ENCODE measurements around the gene CLCN6.

Gene CLCN6

DNA sequence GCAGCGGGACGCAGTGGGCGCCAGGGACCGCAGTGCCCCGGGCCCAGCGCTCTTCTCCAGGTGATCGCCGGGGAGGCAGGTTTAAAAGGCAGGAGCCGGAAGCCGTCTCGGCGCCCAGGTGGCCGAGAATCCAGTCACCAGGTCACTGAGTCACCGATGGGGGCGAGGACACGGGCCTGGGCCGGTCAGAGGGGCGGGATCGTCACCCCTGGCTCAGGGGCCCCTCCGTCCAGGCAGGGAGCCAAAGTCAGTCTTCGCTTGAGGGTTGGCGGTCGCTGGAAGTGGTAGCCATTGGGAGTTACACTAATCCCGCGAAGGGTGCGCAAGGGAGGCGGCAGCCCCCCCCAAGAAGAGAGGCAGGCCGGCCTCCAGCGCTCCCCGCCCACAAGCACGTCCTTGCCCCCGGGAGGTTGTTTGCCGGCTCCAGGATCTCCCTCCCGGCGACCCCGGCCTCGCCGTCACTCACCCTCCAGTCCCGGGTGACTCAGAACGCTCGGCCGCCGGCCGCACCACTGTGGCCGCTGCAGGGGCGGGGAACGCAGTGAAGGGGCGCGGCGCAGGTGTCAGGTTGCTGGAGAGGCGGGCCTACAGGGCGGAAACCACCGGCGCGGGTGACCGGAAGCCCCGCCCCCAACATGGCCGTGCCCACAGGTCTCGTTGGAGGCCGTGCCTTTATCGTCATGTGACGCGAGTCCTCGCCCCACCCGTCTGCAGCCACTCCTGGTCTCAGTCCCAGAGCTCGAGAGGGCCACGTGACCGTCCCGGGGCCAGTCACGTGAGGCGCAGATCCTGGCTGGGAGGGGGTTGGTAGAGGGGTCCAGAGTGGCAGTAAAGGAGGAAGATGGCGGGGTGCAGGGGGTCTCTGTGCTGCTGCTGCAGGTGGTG lies at the start of gene CLCN6, which contains the start of gene MTHFR:
TSS of gene CLCN6 (plus strand) at position 770 of the 885 bp plus-strand sequence. CDS start at position 842, 72 bp downstream.
TSS of gene MTHFR (minus strand) at position 543 of the 885 bp plus-strand sequence. CDS start 2,848 bp downstream, outside the sequence.
- peak; percentile 100 for DNase-seq (ENCODE audit: low read depth, low spot score)

DNA sequence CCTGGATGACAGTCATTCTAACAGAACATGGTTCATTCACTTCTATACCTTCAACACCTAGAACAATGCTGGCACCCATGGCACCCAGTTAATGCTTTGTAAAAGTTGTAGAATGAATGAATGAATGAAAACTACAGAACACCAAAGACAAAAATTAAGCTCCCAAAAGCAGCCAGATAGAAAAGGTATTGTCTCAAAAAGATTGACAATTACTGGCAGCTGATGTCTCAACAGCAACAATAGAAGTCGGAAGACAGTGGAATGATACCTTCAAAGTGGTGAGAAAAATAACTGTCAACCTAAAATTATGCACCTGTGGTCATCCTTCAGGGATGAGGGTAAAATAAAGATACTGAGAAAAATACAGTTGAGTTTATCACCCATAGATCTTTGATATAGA lies 48.9 kb upstream of the CLCN6 start:
- no peak for DNase-seq (ENCODE audit: low read depth, low spot score)

DNA sequence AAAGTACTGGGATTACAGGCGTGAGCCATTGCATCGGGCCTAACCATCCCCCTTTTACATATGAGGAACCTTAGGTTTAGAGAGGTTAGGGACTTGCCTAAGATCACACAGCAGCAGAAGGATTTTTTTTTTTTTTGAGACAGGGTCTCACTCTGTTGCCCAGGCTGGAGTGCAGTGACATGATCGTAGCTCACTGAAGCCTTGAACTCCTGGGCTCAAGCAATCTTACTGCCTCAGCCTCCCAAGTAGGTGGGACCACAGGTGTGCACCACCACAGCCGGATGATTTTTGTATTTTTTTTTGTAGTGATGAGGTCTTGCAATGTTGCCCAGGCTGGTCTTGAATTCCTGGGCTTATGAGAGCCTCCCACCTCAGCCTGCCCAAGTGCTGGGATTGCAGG lies 46.2 kb upstream of the CLCN6 start:
- no peak for DNase-seq (ENCODE audit: low read depth, low spot score)

DNA sequence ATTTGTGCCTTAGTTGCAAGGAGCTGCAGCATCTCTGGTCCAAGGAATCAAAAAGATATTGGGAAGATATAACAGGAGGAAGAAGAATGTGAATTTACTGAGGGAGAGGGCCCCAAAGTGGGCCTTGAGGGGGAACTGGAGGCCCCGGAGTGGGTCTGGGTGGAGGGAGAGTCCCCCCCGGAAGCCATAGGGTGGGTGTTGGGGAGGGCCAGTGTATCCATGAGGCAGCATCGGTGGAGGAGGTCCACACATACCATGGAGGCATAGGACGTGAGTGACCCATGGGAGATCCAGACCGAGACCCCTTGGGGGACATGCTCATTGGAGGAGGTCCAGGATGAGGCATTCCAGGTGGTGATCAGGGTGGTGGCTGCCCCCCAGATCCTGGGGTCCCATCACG lies 44.7 kb upstream of the CLCN6 start:
- DNase-seq (ENCODE audit: low read depth, low spot score) = no peak

DNA sequence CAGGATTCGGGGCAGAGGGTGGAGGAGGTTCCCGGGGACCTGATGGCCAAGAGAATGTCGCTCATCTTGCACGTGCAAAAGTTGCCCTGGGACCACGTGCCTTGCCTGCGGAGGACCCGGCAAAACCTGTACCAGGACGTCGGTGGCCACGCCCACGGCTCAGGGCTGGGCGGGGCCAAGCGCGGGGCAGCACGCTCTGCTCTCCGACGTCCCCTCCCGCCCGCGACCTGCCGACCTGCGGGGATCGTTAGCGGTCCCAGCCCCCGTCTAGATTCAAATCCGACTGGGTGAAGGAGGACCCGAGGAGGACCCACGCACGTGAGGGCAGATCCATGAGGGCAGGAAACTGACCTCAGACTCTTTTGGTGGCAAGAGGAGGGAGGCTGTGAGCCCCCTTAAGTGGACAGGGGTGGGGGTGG lies 44.0 kb upstream of the CLCN6 start, which contains the start of gene C1orf167:
TSS of gene C1orf167 (plus strand) at position 206 of the 419 bp plus-strand sequence. CDS start 2,208 bp downstream, outside the sequence.
- peak; percentile 59 for DNase-seq (ENCODE audit: low read depth, low spot score)

DNA sequence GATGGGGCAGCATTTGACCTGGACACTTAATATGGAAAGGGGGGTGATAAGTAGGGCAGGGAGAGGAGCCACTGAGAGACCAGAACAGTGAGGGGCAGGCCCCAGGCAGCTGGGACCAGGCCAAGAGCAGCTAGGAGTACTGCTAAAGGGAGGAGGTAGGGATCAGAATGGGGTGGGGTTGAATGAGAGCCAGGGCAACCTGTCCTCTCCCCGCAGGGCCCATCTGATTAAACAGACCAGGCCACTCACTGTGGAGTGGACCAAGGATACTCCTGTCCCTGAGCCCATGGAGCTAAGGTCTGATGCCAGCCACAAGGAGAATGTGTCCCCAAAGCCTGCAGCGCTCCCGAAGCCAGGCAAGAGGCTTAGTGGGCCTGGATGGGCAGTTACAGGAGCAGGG lies 41.9 kb upstream of the CLCN6 start:
- no peak for DNase-seq (ENCODE audit: low read depth, low spot score)

GRCh38 chr1:11764519-11764918 lies 41.5 kb upstream of the CLCN6 start:
- DNase-seq (ENCODE audit: low read depth, low spot score) = no peak

DNA sequence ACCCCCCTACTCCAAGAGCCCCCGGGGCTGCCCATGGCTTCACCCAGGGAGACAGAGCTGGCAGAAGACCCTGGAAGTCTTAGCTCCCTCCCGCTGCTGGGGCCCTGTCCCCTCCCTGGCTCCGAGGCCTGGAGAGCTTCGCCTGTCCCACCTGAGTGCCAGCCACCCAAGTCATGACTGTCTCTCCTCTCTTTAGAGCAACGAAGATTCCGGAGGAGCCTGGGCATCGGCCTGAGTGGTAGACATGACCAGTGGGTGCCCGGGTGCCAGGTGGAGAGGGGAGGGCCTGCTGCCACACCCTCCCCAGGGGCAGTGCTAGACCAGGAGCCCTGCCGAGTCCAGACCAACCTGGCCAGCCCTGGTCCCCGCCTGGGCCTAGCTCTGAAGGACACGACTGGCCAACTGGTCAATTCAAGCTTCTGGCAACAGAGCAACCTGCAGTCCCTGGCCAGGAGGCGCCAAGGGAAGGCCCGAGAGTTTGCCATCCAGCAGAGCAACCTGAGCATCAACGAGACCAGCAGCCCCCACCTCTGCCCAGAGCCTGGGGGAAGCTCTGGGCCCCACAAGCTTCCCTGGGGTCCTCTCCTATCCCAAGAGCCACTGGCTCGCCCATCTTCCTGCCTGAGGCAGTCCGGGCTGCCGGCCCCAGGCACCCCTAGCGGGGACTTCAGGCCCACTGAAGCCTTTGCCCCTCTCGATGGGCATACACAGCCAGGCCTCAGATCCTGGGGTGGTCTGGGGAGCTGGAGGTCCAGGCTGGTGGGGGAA lies 40.1 kb upstream of the CLCN6 start:
- DNase-seq (ENCODE audit: low read depth, low spot score) = no peak

GRCh38 chr1:11766429-11766776 lies 39.6 kb upstream of the CLCN6 start:
- no peak for DNase-seq (ENCODE audit: low read depth, low spot score)

- no peak for DNase-seq (ENCODE audit: low read depth, low spot score)
These were observed 37.9 kb upstream of the CLCN6 start for GRCh38 chr1:11767922-11768704.

DNA sequence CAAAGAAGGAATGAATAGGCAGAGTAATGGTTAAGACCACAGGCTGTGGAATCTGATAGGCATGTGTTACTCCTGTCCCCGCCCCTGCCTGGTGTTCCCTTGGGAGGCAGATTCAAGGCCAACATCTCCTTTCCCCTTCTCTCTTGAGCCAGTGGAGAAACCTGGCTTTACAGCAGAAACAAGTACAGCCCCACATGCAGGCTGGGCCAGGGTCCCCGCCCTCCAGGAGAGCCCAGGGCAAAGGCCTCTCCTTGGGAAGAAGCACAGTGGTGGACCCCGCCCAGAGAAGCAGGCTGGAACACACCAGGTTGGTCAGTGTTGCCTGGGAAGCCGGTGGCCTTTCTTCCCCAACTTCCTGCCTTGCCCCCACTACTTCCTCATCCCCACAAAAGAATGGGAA lies 37.2 kb upstream of the CLCN6 start:
- DNase-seq (ENCODE audit: low read depth, low spot score) = peak; percentile 60

DNA sequence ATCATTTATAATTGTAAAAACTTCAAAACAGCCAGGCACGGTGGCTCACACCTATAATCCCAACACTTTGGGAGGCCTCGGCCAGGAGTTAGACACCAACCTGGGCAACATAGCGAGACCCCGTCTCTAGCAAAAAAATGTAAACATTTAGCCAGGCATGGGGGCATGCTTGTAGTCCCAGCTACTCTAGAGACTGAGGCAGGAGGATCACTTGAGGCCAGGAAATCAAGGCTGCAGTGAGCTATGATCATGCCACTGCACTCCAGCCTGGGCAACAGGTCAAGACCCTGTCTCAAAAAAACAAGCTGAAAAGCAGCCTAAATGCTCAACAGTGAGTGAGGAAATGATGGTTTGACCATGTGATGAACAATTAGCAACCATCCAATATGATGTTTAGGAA lies 36.7 kb upstream of the CLCN6 start:
- DNase-seq (ENCODE audit: low read depth, low spot score) = no peak

DNA sequence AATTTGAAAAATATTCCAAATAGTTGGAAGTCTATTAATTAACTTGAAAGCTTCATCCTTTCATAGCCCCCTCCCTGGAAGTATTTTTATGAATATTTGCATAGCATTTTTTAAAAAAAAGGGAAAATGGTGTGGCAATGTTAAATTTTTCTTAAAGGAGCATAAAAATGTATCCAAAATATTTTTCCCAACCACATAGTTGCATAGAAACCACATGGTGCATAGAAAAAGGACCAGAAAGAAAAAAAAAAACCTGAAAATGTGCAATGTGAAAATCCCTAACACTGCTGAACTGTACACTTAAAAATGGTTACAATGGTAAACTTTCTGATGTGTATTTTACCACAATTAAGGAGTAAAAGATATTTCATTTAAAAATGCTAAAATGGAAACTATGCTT lies 36.0 kb upstream of the CLCN6 start:
- DNase-seq (ENCODE audit: low read depth, low spot score) = no peak

GRCh38 chr1:11771481-11772043 lies 34.4 kb upstream of the CLCN6 start:
- no peak for DNase-seq (ENCODE audit: low read depth, low spot score)

DNA sequence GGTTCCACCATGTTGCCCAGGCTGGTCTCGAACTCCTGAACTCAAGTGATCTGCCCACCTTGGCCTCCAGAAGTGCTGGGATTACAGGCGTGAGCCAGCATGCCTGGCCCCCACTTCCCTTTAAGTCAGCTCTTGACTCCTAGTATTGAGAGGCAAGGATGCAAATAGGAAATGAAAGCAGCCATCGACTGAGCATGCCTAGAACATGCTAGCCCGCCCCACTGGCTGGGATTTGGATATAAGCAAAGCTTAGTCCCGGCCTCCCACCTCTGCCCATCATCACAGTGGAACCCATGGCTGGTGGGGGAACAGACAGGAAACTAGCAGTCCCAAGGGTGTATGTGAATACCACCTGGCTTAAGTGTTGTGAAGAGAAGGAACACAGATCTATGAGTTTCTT lies 33.5 kb upstream of the CLCN6 start:
- DNase-seq (ENCODE audit: low read depth, low spot score) = no peak

DNA sequence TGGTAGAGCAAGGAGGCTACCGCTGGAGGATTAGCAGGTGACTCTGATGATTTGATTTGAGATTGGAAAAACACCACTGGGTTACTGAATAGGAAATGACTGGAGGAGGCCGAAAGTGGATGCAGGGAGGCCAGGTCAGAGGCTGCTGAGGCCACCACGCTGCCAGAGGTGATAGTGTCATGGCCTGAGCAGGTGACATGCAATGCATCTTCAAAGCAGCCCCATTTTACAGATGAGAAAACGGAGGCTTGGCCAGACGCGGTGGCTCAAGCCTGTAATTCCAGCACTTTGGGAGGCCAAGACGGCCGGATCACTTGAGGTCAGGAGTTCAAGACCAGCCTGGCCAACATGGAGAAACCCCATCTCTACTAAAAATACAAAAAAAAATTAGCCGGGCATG lies 31.2 kb upstream of the CLCN6 start:
- DNase-seq (ENCODE audit: low read depth, low spot score) = no peak

GRCh38 chr1:11777658-11778322 lies 28.2 kb upstream of the CLCN6 start:
- no peak for DNase-seq (ENCODE audit: low read depth, low spot score)

DNA sequence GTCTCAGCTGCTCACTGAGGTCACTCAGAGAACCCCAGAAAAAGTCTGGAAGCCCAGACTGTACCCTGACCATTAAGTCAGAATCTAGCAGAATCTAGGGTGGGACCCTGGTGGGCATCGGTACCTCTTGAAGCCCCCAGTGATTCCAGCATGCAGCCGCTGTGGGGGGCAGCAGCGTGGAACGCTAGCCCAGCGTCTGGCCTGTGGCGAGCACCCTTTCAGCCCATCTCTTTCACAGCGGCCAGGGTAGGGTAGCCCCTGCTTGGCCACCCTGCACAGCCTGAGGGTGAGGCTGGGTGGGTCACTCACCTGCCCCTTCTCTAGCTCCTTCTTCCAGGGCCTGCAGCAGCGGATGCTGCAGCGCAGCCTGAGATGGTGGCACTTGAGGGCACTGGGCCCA lies 27.7 kb upstream of the CLCN6 start:
- DNase-seq (ENCODE audit: low read depth, low spot score) = no peak

- no peak for DNase-seq (ENCODE audit: low read depth, low spot score)
These were observed 27.0 kb upstream of the CLCN6 start for GRCh38 chr1:11778844-11779623.

- DNase-seq (ENCODE audit: low read depth, low spot score) = no peak
These were observed 26.1 kb upstream of the CLCN6 start for GRCh38 chr1:11779715-11780379.

Measured in ELF-1 (cell line).